Keratinocyte (primary cell): ENCODE results near the gene ZBP1. TPM values are rescaled to one million over a fixed set of nuclear protein-coding genes. Genes with fewer than 3 reads are reported as not detected.

ENCODE experiments used
- DNase-seq: peaks from one replicate; pipeline ENCODE4 v3.0.0-alpha.2; 2011; ENCODE audit warnings: low read depth, missing footprints, low spot score
- FAIRE-seq: peaks from 2 replicates; lab custom pipeline; 2011; peaks lifted over from hg19 to GRCh38; lab: Jason Lieb, UNC
- H2AFZ ChIP-seq: 2 replicates; pipeline ENCODE4 v1.6.0; 2012; ENCODE audit warnings: low read length, control low read depth, inconsistent platforms; ENCODE audit not compliant: control insufficient read depth
- H3K27ac ChIP-seq: 2 replicates; pipeline ENCODE4 v1.5.1; 2011; ENCODE audit warnings: low read length; ENCODE audit not compliant: control insufficient read depth, insufficient read depth
- H3K27me3 ChIP-seq: 3 replicates; pipeline ENCODE4 v1.6.0; 2011; ENCODE audit warnings: low read length; ENCODE audit not compliant: control insufficient read depth, insufficient read depth; ENCODE audit errors: extremely low read depth
- H3K36me3 ChIP-seq, 2 experiments: 2 replicates in 1 of 2; 3 replicates in 1 of 2; pipeline ENCODE4 v1.5.1; 2011; ENCODE audit warnings: low read length in 2 of 2, mild to moderate bottlenecking in 1 of 2; ENCODE audit not compliant: control insufficient read depth in 2 of 2, insufficient read depth in 2 of 2; ENCODE audit errors: extremely low read depth in 1 of 2
- H3K4me1 ChIP-seq: 3 replicates; pipeline ENCODE4 v1.5.1; 2011; ENCODE audit warnings: low read length; ENCODE audit not compliant: control insufficient read depth, insufficient read depth; ENCODE audit errors: extremely low read depth
- H3K4me2 ChIP-seq: 3 replicates; pipeline ENCODE4 v1.6.0; 2011; ENCODE audit warnings: low read depth, low read length; ENCODE audit not compliant: control insufficient read depth, insufficient read depth; ENCODE audit errors: extremely low read depth
- H3K4me3 ChIP-seq, 3 experiments: fragments of 200-600 bp in 1 of 3; sonication (generic) in 1 of 3; 2 replicates in 2 of 3; 3 replicates in 1 of 3; pipeline ENCODE4 v1.5.1; 2011 to 2016; ENCODE audit warnings: low read length in 3 of 3, mild to moderate bottlenecking in 3 of 3, control low read depth in 2 of 3, inconsistent platforms in 1 of 3, low read depth in 1 of 3, mixed read lengths in 1 of 3, mixed run types in 1 of 3, moderate library complexity in 1 of 3; ENCODE audit not compliant: control insufficient read depth in 2 of 3, insufficient read depth in 2 of 3; ENCODE audit errors: extremely low read depth in 1 of 3
- H3K79me2 ChIP-seq: 2 replicates; pipeline ENCODE4 v1.6.0; 2012; ENCODE audit warnings: low read length; ENCODE audit not compliant: control insufficient read depth, insufficient read depth
- H3K9ac ChIP-seq: 3 replicates; pipeline ENCODE4 v1.6.0; 2011; ENCODE audit warnings: low read length; ENCODE audit not compliant: control insufficient read depth, insufficient read depth; ENCODE audit errors: extremely low read depth
- H3K9me1 ChIP-seq: 3 replicates; pipeline ENCODE4 v1.6.0; 2011; ENCODE audit warnings: low read length; ENCODE audit not compliant: control insufficient read depth, insufficient read depth; ENCODE audit errors: extremely low read depth
- H3K9me3 ChIP-seq: 2 replicates; pipeline ENCODE4 v1.5.1; 2012; ENCODE audit warnings: low read depth, low read length; ENCODE audit not compliant: control insufficient read depth
- H4K20me1 ChIP-seq: 3 replicates; pipeline ENCODE4 v1.6.0; 2011; ENCODE audit warnings: low read length; ENCODE audit not compliant: control insufficient read depth, insufficient read depth; ENCODE audit errors: extremely low read depth
- CTCF ChIP-seq, 3 experiments: IDR thresholded peaks in 1 of 3; conservative IDR thresholded peaks in 1 of 3; optimal IDR thresholded peaks in 1 of 3; 2 replicates in 2 of 3; 3 replicates in 1 of 3; pipeline versions ENCODE3 to v1.5.1; 2011; ENCODE audit warnings: low read length in 3 of 3, mild to moderate bottlenecking in 3 of 3, moderate library complexity in 2 of 3, control low read depth in 1 of 3, inconsistent platforms in 1 of 3; ENCODE audit not compliant: insufficient read depth in 2 of 3; ENCODE audit errors: extremely low read depth in 1 of 3
- EZH2 ChIP-seq: IDR thresholded peaks from one replicate; pipeline ENCODE4 v1.6.1; 2012; ENCODE audit warnings: inconsistent platforms, mild to moderate bottlenecking, low read length, moderate library complexity
- dilution Hi-C: fragments of 300-500 bp; cut with MboI; formaldehyde crosslinking; loops from one replicate; pipeline ENCODE4 v1.7.0; 2020; ENCODE audit warnings: low sequenced_read_pairs; ENCODE audit not compliant: extremely low pct_ligation_motif_present
- polyA plus RNA-seq, 5 experiments: library from polyadenylated mRNA; depleted of rRNA in 3 of 5; stranded (reverse) in 3 of 5; stranded (forward) in 1 of 5; unstranded in 1 of 5; fragments of >200 nt; gene quantifications; 1 replicate in 1 of 5; 2 replicates in 3 of 5; 3 replicates in 1 of 5; pipeline versions ENCODE4 v1.2.1 to v1.2.3, GENCODE V29; 2011 to 2012; ENCODE audit warnings: missing spikeins in 2 of 5, low read depth in 1 of 5, low replicate concordance in 1 of 5

Gene ZBP1
- polyA plus RNA-seq, 1 donor (not counting 4 experiments of a cell fraction or from before 2014, with no cell fraction given): 0.08 TPM

- Histone ChIP-seq H3K27me3 (peaks cover 5% of the 10 kb centered on the region), H3K9me1 (no peaks in the 10 kb centered on the region), H3K36me3 (no peaks in the 10 kb centered on the region), H3K4me1 (peaks cover 22% of the 10 kb centered on the region), H4K20me1 (no peaks in the 10 kb centered on the region), H3K27ac (no peak overlapping the region), H3K9me3 (peaks cover 2% of the 10 kb centered on the region), H3K79me2 (no peaks in the 10 kb centered on the region), H2AFZ (no peak overlapping the region), H3K9ac (no peak overlapping the region), H3K4me3 (no peak overlapping the region), H3K4me2 (no peak overlapping the region)
- DNase-seq: no peak
- dilution Hi-C loops: no loop called here
- no peak for TF ChIP-seq EZH2
- TF ChIP-seq CTCF (optimal IDR thresholded peaks at IDR 0.05 in 1 of 3, IDR thresholded peaks at IDR 0.05 in 1 of 3, conservative IDR thresholded peaks at IDR 0.05 in 1 of 3; ENCODE audit: extremely low read depth in 1 of 3, insufficient read depth in 2 of 3, low read length in 3 of 3): no peak
- no peak for FAIRE-seq
Observed at GRCh38 chr20:57625978-57626377, 5.8 kb upstream of the ZBP1 start.

GRCh38 chr20:57625181-57625958, 5.1 kb upstream of the ZBP1 start:
- DNase-seq (no peak), FAIRE-seq (no peak)
- H3K4me2 ChIP-seq: no peak overlapping the region
- no peak overlapping the region for H3K27ac ChIP-seq
- no peak overlapping the region for H3K4me3 ChIP-seq
- peaks cover 4% of the 10 kb centered on the region for H3K27me3 ChIP-seq
- H3K79me2 ChIP-seq: no peaks in the 10 kb centered on the region
- no peaks in the 10 kb centered on the region for H3K36me3 ChIP-seq
- dilution Hi-C loops: no loop called here
- peaks cover 22% of the 10 kb centered on the region for H3K4me1 ChIP-seq
- TF ChIP-seq EZH2 (no peak), CTCF (optimal IDR thresholded peaks at IDR 0.05 in 1 of 3, IDR thresholded peaks at IDR 0.05 in 1 of 3, conservative IDR thresholded peaks at IDR 0.05 in 1 of 3; ENCODE audit: extremely low read depth in 1 of 3, insufficient read depth in 2 of 3, low read length in 3 of 3) (no peak)
- peaks cover 2% of the 10 kb centered on the region for H3K9me3 ChIP-seq
- no peak overlapping the region for H2AFZ ChIP-seq
- no peaks in the 10 kb centered on the region for H3K9me1 ChIP-seq
- no peaks in the 10 kb centered on the region for H4K20me1 ChIP-seq
- no peak overlapping the region for H3K9ac ChIP-seq
